HEK293 (cell line): ENCODE results near the gene GLIPR1L2.

Experiments used
- KLF16 ChIP-seq: fragments of 450-650 bp; formaldehyde crosslinking; IDR thresholded peaks from 2 replicates; pipeline ENCODE4 v1.5.1; 2017; ENCODE audit warnings: missing biosample characterization, missing genetic modification characterization
- ZBTB8A ChIP-seq: fragments of 450-650 bp; formaldehyde crosslinking; IDR thresholded peaks from 2 replicates; pipeline ENCODE4 v1.5.1; 2016; ENCODE audit warnings: missing biosample characterization, missing genetic modification characterization
- ZNF114 ChIP-seq: fragments of 450-650 bp; formaldehyde crosslinking; IDR thresholded peaks from 2 replicates; pipeline ENCODE4 v1.5.0; 2017; ENCODE audit warnings: missing biosample characterization, missing genetic modification characterization
- ZNF311 ChIP-seq: fragments of 450-650 bp; formaldehyde crosslinking; IDR thresholded peaks from 2 replicates; pipeline ENCODE4 v1.5.1; 2017; ENCODE audit warnings: missing biosample characterization, missing genetic modification characterization, borderline replicate concordance
- ZNF530 ChIP-seq: fragments of 450-650 bp; formaldehyde crosslinking; IDR thresholded peaks from 2 replicates; pipeline ENCODE4 v1.5.1; 2016; ENCODE audit warnings: low read depth, missing biosample characterization, missing genetic modification characterization
- TF ChIP-seq, protein P1 (sequence below): fragments of 450-650 bp; formaldehyde crosslinking; IDR thresholded peaks from 2 replicates; pipeline ENCODE4 v1.5.1; 2016; ENCODE audit warnings: missing biosample characterization, missing genetic modification characterization

DNA sequence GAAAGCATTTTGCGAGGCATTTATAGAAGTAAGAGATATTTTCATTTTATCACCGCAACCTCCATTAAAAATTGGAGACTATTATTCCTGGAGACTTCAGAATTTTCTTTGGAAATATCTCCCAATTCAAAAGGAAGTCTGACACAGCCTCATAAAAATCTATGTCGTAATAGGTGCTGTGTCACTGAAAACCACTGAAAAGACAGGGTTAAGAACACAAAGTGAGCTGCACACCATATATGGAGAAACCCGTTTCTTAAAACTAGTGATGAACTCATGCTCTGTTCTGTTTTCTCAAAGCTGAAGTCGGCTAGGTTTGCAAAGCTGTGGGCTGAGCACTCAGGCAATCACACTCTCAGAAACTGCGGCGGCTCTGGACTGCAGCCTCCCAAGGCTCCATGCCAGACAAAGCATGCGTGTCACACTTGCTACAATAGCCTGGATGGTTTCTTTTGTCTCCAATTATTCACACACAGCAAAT, 89.6 kb downstream of the GLIPR1L2 start, which contains the start of gene GLIPR1:
- TF ChIP-seq, protein P1, sequence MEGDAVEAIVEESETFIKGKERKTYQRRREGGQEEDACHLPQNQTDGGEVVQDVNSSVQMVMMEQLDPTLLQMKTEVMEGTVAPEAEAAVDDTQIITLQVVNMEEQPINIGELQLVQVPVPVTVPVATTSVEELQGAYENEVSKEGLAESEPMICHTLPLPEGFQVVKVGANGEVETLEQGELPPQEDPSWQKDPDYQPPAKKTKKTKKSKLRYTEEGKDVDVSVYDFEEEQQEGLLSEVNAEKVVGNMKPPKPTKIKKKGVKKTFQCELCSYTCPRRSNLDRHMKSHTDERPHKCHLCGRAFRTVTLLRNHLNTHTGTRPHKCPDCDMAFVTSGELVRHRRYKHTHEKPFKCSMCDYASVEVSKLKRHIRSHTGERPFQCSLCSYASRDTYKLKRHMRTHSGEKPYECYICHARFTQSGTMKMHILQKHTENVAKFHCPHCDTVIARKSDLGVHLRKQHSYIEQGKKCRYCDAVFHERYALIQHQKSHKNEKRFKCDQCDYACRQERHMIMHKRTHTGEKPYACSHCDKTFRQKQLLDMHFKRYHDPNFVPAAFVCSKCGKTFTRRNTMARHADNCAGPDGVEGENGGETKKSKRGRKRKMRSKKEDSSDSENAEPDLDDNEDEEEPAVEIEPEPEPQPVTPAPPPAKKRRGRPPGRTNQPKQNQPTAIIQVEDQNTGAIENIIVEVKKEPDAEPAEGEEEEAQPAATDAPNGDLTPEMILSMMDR (tag by site-specific recombination), result no peak
- TF ChIP-seq ZNF530 (tag by site-specific recombination) (no peak), ZNF311 (no peak), KLF16 (tag by site-specific recombination) (no peak), ZBTB8A (no peak), ZNF114 (tag by site-specific recombination) (no peak)
